ENCODE results near the gene IL1RAP.

The IL1RAP gene

DNA sequence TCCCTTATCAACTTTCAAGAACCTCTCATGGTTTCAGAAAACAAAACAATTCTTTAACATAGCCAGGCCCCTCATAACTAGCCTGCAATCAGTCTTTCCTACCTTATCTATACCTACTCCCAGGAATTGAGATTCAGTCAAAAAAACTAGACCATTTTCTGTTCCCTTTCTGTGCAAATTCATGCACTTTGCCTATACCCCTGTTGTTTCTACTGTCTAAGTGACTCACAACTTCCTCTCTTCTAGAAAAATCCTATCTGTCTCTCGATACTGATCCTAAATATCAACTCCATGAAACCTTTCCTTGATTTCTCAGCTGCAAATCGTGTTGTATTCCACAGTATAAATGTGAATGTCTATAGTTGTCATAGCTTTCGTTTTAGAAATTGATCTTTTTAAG is 10.9 kb upstream of the IL1RAP start:
- no peak for DNase-seq
- no peaks in the 10 kb centered on the region for H3K9me3 Mint-ChIP-seq
- H3K27ac Mint-ChIP-seq = no peak overlapping the region
- no peaks in the 10 kb centered on the region for H3K36me3 Mint-ChIP-seq (ENCODE audit: low read depth)
- TF ChIP-seq, protein P1, sequence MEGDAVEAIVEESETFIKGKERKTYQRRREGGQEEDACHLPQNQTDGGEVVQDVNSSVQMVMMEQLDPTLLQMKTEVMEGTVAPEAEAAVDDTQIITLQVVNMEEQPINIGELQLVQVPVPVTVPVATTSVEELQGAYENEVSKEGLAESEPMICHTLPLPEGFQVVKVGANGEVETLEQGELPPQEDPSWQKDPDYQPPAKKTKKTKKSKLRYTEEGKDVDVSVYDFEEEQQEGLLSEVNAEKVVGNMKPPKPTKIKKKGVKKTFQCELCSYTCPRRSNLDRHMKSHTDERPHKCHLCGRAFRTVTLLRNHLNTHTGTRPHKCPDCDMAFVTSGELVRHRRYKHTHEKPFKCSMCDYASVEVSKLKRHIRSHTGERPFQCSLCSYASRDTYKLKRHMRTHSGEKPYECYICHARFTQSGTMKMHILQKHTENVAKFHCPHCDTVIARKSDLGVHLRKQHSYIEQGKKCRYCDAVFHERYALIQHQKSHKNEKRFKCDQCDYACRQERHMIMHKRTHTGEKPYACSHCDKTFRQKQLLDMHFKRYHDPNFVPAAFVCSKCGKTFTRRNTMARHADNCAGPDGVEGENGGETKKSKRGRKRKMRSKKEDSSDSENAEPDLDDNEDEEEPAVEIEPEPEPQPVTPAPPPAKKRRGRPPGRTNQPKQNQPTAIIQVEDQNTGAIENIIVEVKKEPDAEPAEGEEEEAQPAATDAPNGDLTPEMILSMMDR (IDR thresholded peaks at IDR 0.05) = no peak
- peaks cover 6% of the 10 kb centered on the region for H3K4me1 Mint-ChIP-seq
- no peak overlapping the region for H3K4me3 Mint-ChIP-seq
- H3K27me3 Mint-ChIP-seq (ENCODE audit: low read depth, poor library complexity) = no peaks in the 10 kb centered on the region

- Mint-ChIP-seq H3K9me3 (no peaks in the 10 kb centered on the region), H3K4me3 (no peak overlapping the region), H3K27ac (no peak overlapping the region), H3K4me1 (peaks cover under 1% of the 10 kb centered on the region), H3K36me3 (ENCODE audit: low read depth) (no peaks in the 10 kb centered on the region), H3K27me3 (ENCODE audit: low read depth, poor library complexity) (peaks cover 3% of the 10 kb centered on the region)
- TF ChIP-seq, protein P1 (IDR thresholded peaks at IDR 0.05) = no peak
- DNase-seq = no peak
Observed at GRCh38 chr3:190504354-190505125, 9.3 kb upstream of the IL1RAP start.

- Mint-ChIP-seq H3K27ac (no peak overlapping the region), H3K27me3 (ENCODE audit: low read depth, poor library complexity) (peaks cover 3% of the 10 kb centered on the region), H3K4me3 (no peak overlapping the region), H3K4me1 (no peaks in the 10 kb centered on the region), H3K9me3 (no peaks in the 10 kb centered on the region), H3K36me3 (ENCODE audit: low read depth) (no peaks in the 10 kb centered on the region)
- DNase-seq = no peak
- TF ChIP-seq, protein P1 (IDR thresholded peaks at IDR 0.05) = no peak
Observed at GRCh38 chr3:190505381-190506003, 8.4 kb upstream of the IL1RAP start.

DNA sequence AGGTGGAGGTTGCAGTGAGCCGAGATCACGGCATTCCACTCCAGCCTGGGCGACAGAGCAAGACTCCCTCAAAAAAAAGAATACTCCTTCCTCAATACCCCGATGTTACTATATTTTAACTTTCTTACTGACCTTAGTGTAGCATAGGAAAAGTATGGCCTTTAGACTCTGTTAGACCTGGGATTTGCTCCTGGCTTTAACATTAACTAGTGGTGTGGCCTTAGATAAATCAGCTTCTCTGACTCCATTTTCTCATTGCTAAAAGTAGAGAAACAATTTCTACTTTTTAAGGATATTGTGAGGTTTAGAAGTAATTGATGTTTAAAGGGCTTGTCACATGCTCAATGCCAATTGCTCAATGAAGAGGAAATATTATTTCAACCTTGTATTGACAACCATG is 7.6 kb upstream of the IL1RAP start:
- no peak for DNase-seq
- peaks cover 3% of the 10 kb centered on the region for H3K27me3 Mint-ChIP-seq (ENCODE audit: low read depth, poor library complexity)

GRCh38 chr3:190512666-190513065 is 1.2 kb upstream of the IL1RAP start:
- Mint-ChIP-seq H3K9me3 (no peaks in the 10 kb centered on the region), H3K27ac (no peak overlapping the region), H3K4me1 (peaks cover 6% of the 10 kb centered on the region), H3K36me3 (ENCODE audit: low read depth) (no peaks in the 10 kb centered on the region), H3K4me3 (peak overlapping the region; percentile 89), H3K27me3 (ENCODE audit: low read depth, poor library complexity) (peaks cover 23% of the 10 kb centered on the region)
- no peak for DNase-seq
- TF ChIP-seq, protein P1 (IDR thresholded peaks at IDR 0.05) = no peak

More for the DNA sequence above, 7.6 kb upstream of the IL1RAP start:
- Mint-ChIP-seq H3K9me3 (no peaks in the 10 kb centered on the region), H3K4me1 (no peaks in the 10 kb centered on the region), H3K36me3 (ENCODE audit: low read depth) (no peaks in the 10 kb centered on the region), H3K4me3 (no peak overlapping the region), H3K27ac (no peak overlapping the region)
- TF ChIP-seq, protein P1 (IDR thresholded peaks at IDR 0.05) = no peak

All from nephron progenitor cell (in vitro differentiated cells).